Heart left ventricle (tissue), 13 donors: ENCODE measurements around the gene VMP1.
"Not testable (repeated sequence)": the region's sequence is repeated elsewhere in the genome, so short reads cannot be mapped to it uniquely, and the experiment has no call there.

Experiments used
- POLR2A ChIP-seq, 2 donors: fragments of 450-650 bp; IDR thresholded peaks; one replicate each; pipeline ENCODE4 v1.6.1; 2017; ENCODE audit warnings: antibody characterized with exemption in 2 of 2, mild to moderate bottlenecking in 2 of 2, moderate library complexity in 2 of 2
- TF ChIP-seq, protein P1 (sequence below), 12 donors: fragments of 200-600 bp; sonication (generic) in 4 of 12; IDR thresholded peaks; one replicate each; pipeline versions ENCODE4 v1.5.0 to v1.8.0; 2018 to 2022; ENCODE audit warnings: antibody characterized with exemption in 12 of 12, mild to moderate bottlenecking in 5 of 12
- donor health status: ischemic (EF 13 %, LVEDD 7.1; RV severe dilation, severe dysfunction).
- donor health status: DM: no; HTN: yes; CAD: no.
- donor health status: DM: no; HTN: no; CAD: no.
- donor health status: ischemic (EF 25% LVEDD 6.9; RV normal size, moderate dysfunction).
- donor health status: ischemic (EF 25% LVEDD 5.7; RV mildly dilated, moderate dysfunction).
- donor health status: ischemic (EF 35%, LVEDD 5.7; RV mildly dilated, moderate dysfunction).
- donor health status: nonischemic (EF 11% LVEDD 7.7; RV severe dilation, severe dysfunction).
- donor health status: DM: yes; HTN: yes; CAD: no.
- donor health status: PGD.
- donor health status: ischemic (EF 29% LVEDD 5.4; RV normal size, mild dysfunction).
- donor health status: nonischemic (EF 23%, LVEDD 6.1; RV moderate dilation, normal function).

DNA sequence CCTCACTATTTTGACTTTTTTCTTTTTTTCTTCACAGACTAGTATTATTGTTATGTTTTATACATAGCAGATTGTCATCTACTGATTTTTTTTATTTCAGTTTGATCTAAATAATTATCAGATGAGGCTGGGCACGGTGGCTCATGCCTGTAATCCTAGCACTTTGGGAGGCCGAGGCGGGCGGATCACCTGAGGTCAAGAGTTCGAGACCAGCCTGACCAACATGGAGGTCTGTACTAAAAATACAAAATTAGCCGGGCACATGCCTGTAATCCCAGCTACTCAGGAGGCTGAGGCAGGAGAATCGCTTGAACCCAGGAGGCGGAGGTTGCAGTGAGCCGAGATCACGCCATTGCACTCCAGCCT is 85.0 kb downstream of the VMP1 start:
- TF ChIP-seq, protein P1, sequence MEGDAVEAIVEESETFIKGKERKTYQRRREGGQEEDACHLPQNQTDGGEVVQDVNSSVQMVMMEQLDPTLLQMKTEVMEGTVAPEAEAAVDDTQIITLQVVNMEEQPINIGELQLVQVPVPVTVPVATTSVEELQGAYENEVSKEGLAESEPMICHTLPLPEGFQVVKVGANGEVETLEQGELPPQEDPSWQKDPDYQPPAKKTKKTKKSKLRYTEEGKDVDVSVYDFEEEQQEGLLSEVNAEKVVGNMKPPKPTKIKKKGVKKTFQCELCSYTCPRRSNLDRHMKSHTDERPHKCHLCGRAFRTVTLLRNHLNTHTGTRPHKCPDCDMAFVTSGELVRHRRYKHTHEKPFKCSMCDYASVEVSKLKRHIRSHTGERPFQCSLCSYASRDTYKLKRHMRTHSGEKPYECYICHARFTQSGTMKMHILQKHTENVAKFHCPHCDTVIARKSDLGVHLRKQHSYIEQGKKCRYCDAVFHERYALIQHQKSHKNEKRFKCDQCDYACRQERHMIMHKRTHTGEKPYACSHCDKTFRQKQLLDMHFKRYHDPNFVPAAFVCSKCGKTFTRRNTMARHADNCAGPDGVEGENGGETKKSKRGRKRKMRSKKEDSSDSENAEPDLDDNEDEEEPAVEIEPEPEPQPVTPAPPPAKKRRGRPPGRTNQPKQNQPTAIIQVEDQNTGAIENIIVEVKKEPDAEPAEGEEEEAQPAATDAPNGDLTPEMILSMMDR (IDR thresholded peaks at IDR 0.05) = not testable (repeated sequence)
- TF ChIP-seq POLR2A (IDR thresholded peaks at IDR 0.05) = not testable (repeated sequence)
